SK-N-MC (cell line): ENCODE results near the gene ADGRG3.

Experiments
- EZH2 ChIP-seq: fragments of 200-600 bp; sonication (generic); IDR thresholded peaks from one replicate; pipeline ENCODE4 v1.6.1; 2017; ENCODE audit warnings: antibody characterized with exemption
- FOXP2 ChIP-seq: optimal IDR thresholded peaks from 2 replicates; pipeline ENCODE3; 2011; ENCODE audit warnings: mild to moderate bottlenecking, moderate library complexity; ENCODE audit not compliant: insufficient read depth; ENCODE audit errors: extremely low read length, control extremely low read depth
- POLR2AphosphoS5 ChIP-seq: IDR thresholded peaks from 2 replicates; pipeline ENCODE4 v1.6.1; 2012; ENCODE audit warnings: mild to moderate bottlenecking, low read depth, low read length, borderline replicate concordance

DNA sequence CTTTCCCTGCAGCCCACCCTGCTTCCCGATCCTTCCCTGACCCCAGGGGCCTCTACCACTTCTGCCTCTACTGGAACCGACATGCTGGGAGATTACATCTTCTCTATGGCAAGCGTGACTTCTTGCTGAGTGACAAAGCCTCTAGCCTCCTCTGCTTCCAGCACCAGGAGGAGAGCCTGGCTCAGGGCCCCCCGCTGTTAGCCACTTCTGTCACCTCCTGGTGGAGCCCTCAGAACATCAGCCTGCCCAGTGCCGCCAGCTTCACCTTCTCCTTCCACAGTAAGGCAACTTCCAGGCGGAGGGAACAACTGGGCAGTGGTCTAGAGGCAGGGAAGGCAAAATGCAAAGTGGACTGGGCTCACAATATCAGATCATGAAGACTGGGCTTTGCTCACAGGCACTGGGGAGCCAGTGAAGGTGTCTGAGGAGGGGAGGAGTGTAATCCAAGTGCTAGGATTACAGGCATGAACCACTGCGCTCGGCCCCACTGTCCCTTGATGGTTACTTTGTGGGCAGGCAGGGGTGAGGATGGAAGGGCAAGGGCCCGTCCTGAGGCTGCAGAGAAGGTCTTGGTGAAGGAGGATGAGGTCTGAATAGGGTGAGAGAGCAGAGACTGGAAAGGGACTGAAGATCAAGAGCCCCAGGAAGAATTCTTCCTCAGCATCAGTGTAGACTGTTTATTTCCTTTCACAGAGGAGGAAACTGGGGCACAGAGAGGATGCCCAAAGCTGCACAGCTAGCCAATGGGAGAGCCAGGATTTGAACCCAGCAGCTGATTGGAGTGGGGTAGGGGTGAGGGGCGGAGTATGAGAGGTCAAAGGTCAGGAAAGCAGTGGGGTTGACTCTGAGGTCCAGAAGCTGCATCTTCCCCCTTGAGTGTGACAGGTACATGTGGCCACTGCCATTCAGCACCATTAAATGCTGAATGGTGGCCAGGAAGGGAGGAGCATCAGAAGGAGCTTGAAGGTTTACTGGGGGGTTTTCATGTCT, 16.5 kb upstream of the ADGRG3 start:
- TF ChIP-seq EZH2 = no peak
- TF ChIP-seq POLR2AphosphoS5 = no peak
- TF ChIP-seq FOXP2 = no peak
